OCI-LY1 (cell line): ENCODE measurements around the gene SNRNP70.
A peak's percentile ranks its signal among the peaks of the same experiment; 100 is the strongest.

Experiments used
- H2AFZ ChIP-seq: fragments of 200-600 bp; sonication (generic), shearing (Covaris generic); 2 replicates; pipeline ENCODE4 v1.6.0; 2014; ENCODE audit warnings: antibody characterized with exemption, mild to moderate bottlenecking, low read length
- H3F3A ChIP-seq: fragments of 200-600 bp; sonication (generic), shearing (Covaris generic); 2 replicates; pipeline ENCODE4 v1.6.0; 2014; ENCODE audit warnings: mild to moderate bottlenecking, antibody characterized with exemption, low read length, moderate library complexity; ENCODE audit not compliant: insufficient read depth
- H3K27ac ChIP-seq: fragments of 200-600 bp; sonication (generic); 2 replicates; pipeline ENCODE4 v1.5.1; 2014; ENCODE audit warnings: low read length, mixed run types, mild to moderate bottlenecking, low read depth; ENCODE audit not compliant: poor library complexity, severe bottlenecking
- H3K27me3 ChIP-seq: fragments of 200-600 bp; sonication (generic); 2 replicates; pipeline ENCODE4 v1.6.0; 2014; ENCODE audit warnings: antibody characterized with exemption, mild to moderate bottlenecking, low read length, moderate library complexity; ENCODE audit not compliant: insufficient read depth
- H3K36me3 ChIP-seq: fragments of 200-600 bp; sonication (generic); 2 replicates; pipeline ENCODE4 v1.6.1; 2014; ENCODE audit warnings: mild to moderate bottlenecking, antibody characterized with exemption, low read length, moderate library complexity, mixed read lengths; ENCODE audit not compliant: insufficient read depth
- H3K4me1 ChIP-seq: fragments of 200-600 bp; sonication (generic); 2 replicates; pipeline ENCODE4 v1.5.1; 2014; ENCODE audit warnings: mild to moderate bottlenecking, low read length, moderate library complexity; ENCODE audit not compliant: insufficient read depth, severe bottlenecking
- H3K4me2 ChIP-seq: fragments of 200-600 bp; sonication (generic), shearing (Covaris generic); 2 replicates; pipeline ENCODE4 v1.6.1; 2014; ENCODE audit warnings: low read length
- H3K4me3 ChIP-seq: fragments of 200-600 bp; sonication (generic); 2 replicates; pipeline ENCODE4 v1.5.1; 2014; ENCODE audit warnings: low read length, low read depth, mild to moderate bottlenecking, mixed read lengths; ENCODE audit not compliant: poor library complexity, severe bottlenecking
- H3K79me2 ChIP-seq: fragments of 200-600 bp; shearing (Covaris generic); 2 replicates; pipeline ENCODE4 v1.6.1; 2016; ENCODE audit warnings: mixed run types, low read length, mixed read lengths; ENCODE audit not compliant: insufficient read depth
- H3K9ac ChIP-seq: fragments of 200-600 bp; sonication (generic), shearing (Covaris generic); 2 replicates; pipeline ENCODE4 v1.6.1; 2014; ENCODE audit warnings: mild to moderate bottlenecking, low read length, mixed read lengths
- H3K9me2 ChIP-seq: fragments of 200-600 bp; sonication (generic), shearing (Covaris generic); 2 replicates; pipeline ENCODE4 v1.6.1; 2014; ENCODE audit warnings: low read depth, mild to moderate bottlenecking, low read length, mixed read lengths
- H3K9me3 ChIP-seq: fragments of 200-600 bp; shearing (Covaris generic); 2 replicates; pipeline ENCODE4 v1.6.1; 2014; ENCODE audit warnings: low read length, mixed read lengths
- H4K20me1 ChIP-seq: fragments of 200-600 bp; sonication (generic), shearing (Covaris generic); 2 replicates; pipeline ENCODE4 v1.6.0; 2016; ENCODE audit warnings: mild to moderate bottlenecking, low read length; ENCODE audit not compliant: insufficient read depth
- EZH2 ChIP-seq: fragments of 200-600 bp; sonication (generic), shearing (Covaris generic); IDR thresholded peaks from 2 replicates; pipeline ENCODE4 v1.8.0; 2017; ENCODE audit warnings: borderline replicate concordance, mixed run types, mild to moderate bottlenecking, antibody characterized with exemption, low read length, moderate library complexity, mixed read lengths
- TF ChIP-seq, protein P1 (sequence below): fragments of 200-600 bp; sonication (generic), shearing (Covaris generic); IDR thresholded peaks from 2 replicates; pipeline ENCODE4 v1.5.1; 2017; ENCODE audit warnings: mild to moderate bottlenecking, antibody characterized with exemption, low read length, moderate library complexity, mixed read lengths

SNRNP70 gene

DNA sequence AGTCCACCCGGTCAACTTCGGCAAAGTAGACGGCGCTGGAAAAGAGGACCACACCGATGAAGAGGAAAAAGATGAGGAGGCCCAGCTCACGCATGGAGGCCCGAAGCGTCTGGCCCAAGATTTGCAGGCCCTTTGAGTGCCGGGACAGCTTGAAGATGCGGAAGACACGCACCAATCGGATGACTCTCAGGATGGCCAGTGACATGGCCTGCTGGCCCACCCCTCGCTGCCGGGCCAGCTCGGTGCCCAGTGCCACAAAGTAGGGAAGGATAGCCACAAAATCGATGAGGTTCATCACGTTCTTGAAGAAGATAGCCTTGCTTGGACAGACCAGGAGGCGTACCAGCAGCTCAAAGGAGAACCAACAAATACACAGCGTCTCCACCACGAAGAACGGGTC is 14.8 kb upstream of the SNRNP70 start:
- no peak overlapping the region for H3K9ac ChIP-seq
- no peaks in the 10 kb centered on the region for H3K9me3 ChIP-seq
- H2AFZ ChIP-seq: no peak overlapping the region
- no peak overlapping the region for H3K4me3 ChIP-seq
- H3K79me2 ChIP-seq: no peaks in the 10 kb centered on the region
- peaks cover 12% of the 10 kb centered on the region for H3K27me3 ChIP-seq
- no peaks in the 10 kb centered on the region for H3F3A ChIP-seq
- H4K20me1 ChIP-seq: no peaks in the 10 kb centered on the region
- H3K9me2 ChIP-seq: no peaks in the 10 kb centered on the region
- H3K27ac ChIP-seq: no peak overlapping the region
- H3K36me3 ChIP-seq: no peaks in the 10 kb centered on the region
- no peak overlapping the region for H3K4me2 ChIP-seq
- no peaks in the 10 kb centered on the region for H3K4me1 ChIP-seq
- no peak for TF ChIP-seq EZH2
- TF ChIP-seq, protein P1, sequence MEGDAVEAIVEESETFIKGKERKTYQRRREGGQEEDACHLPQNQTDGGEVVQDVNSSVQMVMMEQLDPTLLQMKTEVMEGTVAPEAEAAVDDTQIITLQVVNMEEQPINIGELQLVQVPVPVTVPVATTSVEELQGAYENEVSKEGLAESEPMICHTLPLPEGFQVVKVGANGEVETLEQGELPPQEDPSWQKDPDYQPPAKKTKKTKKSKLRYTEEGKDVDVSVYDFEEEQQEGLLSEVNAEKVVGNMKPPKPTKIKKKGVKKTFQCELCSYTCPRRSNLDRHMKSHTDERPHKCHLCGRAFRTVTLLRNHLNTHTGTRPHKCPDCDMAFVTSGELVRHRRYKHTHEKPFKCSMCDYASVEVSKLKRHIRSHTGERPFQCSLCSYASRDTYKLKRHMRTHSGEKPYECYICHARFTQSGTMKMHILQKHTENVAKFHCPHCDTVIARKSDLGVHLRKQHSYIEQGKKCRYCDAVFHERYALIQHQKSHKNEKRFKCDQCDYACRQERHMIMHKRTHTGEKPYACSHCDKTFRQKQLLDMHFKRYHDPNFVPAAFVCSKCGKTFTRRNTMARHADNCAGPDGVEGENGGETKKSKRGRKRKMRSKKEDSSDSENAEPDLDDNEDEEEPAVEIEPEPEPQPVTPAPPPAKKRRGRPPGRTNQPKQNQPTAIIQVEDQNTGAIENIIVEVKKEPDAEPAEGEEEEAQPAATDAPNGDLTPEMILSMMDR: no peak

DNA sequence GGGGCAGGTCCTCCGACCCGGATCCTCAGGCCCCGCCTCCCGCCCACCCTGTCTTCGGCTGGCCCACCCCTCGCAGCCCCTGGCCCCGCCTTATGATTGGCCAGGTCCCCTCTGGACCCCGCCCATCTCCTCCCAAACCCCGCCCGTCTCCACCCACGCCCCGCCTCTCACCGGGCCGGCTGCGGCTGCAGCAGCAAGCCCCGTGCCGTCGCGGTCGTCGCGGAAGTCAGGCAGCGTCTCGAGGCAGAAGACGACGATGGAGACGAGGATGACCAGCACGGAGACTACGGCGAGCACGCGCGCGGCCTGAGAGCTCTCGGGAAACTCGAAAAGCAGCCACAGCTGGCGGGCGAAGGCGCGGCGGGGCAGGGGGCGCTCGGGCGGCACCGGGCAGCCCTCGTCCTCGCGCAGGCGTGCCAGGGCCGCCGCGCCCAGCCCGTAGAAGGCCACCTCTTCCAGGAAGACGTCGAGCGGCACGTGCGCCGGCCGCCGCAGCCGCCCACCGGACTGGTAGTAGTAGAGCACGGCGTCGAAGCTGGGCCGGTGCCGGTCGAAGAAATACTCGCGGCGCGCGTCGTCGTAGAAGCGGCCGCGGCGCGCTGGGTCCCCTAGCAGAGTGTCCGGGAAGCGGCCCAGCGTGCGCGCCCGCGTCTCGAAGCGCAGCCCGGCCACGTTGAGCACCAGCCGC is 13.2 kb upstream of the SNRNP70 start:
- H3K4me3 ChIP-seq: no peak overlapping the region
- no peaks in the 10 kb centered on the region for H3K4me1 ChIP-seq
- H3K4me2 ChIP-seq: no peak overlapping the region
- H2AFZ ChIP-seq: no peak overlapping the region
- TF ChIP-seq EZH2: no peak
- TF ChIP-seq, protein P1: no peak
- H3K36me3 ChIP-seq: no peaks in the 10 kb centered on the region
- H3K9me3 ChIP-seq: no peaks in the 10 kb centered on the region
- H3K9ac ChIP-seq: no peak overlapping the region
- peaks cover 10% of the 10 kb centered on the region for H3K27me3 ChIP-seq
- H3K79me2 ChIP-seq: no peaks in the 10 kb centered on the region
- no peaks in the 10 kb centered on the region for H4K20me1 ChIP-seq
- no peaks in the 10 kb centered on the region for H3K9me2 ChIP-seq
- H3F3A ChIP-seq: no peaks in the 10 kb centered on the region
- H3K27ac ChIP-seq: no peak overlapping the region

DNA sequence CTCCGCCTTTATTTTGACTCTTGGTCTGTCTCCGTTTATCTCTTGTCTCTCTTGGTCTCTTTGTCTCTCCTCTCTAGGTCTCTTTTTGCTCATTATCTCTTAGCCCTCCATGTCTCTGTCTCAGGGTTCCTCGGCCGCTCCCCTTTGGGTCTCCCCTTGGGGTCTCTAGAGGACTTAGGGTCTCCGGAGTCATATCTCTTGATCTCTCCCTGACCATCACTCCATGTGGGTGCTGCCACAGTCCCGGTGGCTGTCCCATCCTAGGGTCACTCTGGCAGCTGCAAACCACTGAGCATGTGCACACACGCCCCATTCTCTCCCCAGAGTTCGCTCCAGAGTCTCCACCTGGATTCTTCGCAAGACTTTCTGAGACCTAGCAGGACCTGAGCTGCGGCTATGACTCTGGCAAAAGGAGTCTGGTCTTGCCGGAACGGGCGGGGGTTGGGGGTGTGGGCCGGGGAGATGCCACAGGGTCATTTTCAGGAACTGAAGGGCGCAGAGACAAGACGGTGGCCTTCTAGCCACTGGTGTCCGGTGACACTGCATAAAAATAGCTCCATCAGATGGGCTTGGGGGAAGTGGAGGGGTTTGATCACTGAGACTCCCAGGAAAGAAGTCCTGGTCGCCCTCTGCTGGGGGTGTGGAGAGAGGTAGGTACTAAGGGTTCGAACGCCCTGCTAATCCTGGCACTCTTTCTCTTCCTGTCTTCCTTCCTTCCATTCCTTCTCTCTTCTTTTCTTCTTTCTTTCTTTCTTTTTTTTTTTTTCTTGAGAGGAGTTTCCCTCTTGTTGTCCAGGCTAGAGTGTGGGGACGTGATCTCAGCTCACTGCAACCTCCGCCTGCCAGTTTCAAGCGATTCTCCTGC is 11.5 kb upstream of the SNRNP70 start:
- TF ChIP-seq EZH2: no peak
- TF ChIP-seq, protein P1: peak; percentile 32
- Histone ChIP-seq H3K27me3 (peaks cover 6% of the 10 kb centered on the region), H2AFZ (no peak overlapping the region), H4K20me1 (no peaks in the 10 kb centered on the region), H3K79me2 (no peaks in the 10 kb centered on the region), H3K9me2 (no peaks in the 10 kb centered on the region), H3K9ac (no peak overlapping the region), H3K9me3 (no peaks in the 10 kb centered on the region), H3K27ac (no peak overlapping the region), H3K4me1 (no peaks in the 10 kb centered on the region), H3K36me3 (no peaks in the 10 kb centered on the region), H3F3A (no peaks in the 10 kb centered on the region), H3K4me3 (no peak overlapping the region), H3K4me2 (no peak overlapping the region)
